ENCODE results near the gene POLR2H. TPM values are rescaled to one million over a fixed set of nuclear protein-coding genes. Genes with fewer than 3 reads are reported as not detected.

The POLR2H gene
- total RNA-seq, 1 experiment from 2014 or later = 156 TPM

- ChIA-PET CTCF (interaction anchor here (0.7 kb wide), 1 partner anchor 182 kb away, joined by 4 read pairs; no protein-coding TSS in a partner anchor), POLR2A (no interaction called here)
- peaks cover 6% of the 10 kb centered on the region for H3K4me1 ChIP-seq (ENCODE audit: control insufficient read depth, insufficient read depth, low read length)
- no peaks in the 10 kb centered on the region for H3K27me3 ChIP-seq (ENCODE audit: control insufficient read depth, insufficient read depth, low read length)
- no TSS peak for BruUV-seq (replicated peaks)
- no peak for DNase-seq (ENCODE audit: low read depth, low spot score)
- no peak for TF ChIP-seq REST (IDR thresholded peaks at IDR 0.05; ENCODE audit: insufficient read depth in 1 of 2, low read depth in 2 of 2, low read length in 1 of 2)
- no peak for TF ChIP-seq SIN3A (IDR thresholded peaks at IDR 0.05; ENCODE audit: borderline replicate concordance, insufficient read depth, low read depth, low read length)
- TF ChIP-seq POLR2AphosphoS5 (IDR thresholded peaks at IDR 0.05; ENCODE audit: low read depth, low read length) = no peak
- no peak for TF ChIP-seq TCF7L2 (IDR thresholded peaks at IDR 0.05; ENCODE audit: low read depth, low read length)
- TF ChIP-seq CTCF (IDR thresholded peaks at IDR 0.05) = no peak
- no peaks in the 10 kb centered on the region for H3K9me3 ChIP-seq (ENCODE audit: control insufficient read depth, insufficient read depth, low read depth, low read length)
- H3K36me3 ChIP-seq (ENCODE audit: control insufficient read depth, insufficient read depth, low read length) = no peaks in the 10 kb centered on the region; the same call in 1 of the 2 replicates
- in situ Hi-C loops (cut with HindIII; ENCODE audit: low pct_unique_long_range_greater_than_20kb, low sequenced_read_pairs) = no loop called here
- intact Hi-C loops (cut with micrococcal nuclease; ENCODE audit: unreplicated experiment) = no loop called here
- no peak for ATAC-seq
- H3K4me3 ChIP-seq (ENCODE audit: low read depth in 2 of 2, low read length in 2 of 2) = no peak overlapping the region
- no peak overlapping the region for H3K27ac ChIP-seq (ENCODE audit: low read length)
Observed at GRCh38 chr3:184358921-184359350, 2.6 kb upstream of the POLR2H start.

GRCh38 chr3:184359610-184360009, 1.9 kb upstream of the POLR2H start:
- no peaks in the 10 kb centered on the region for H3K9me3 ChIP-seq (ENCODE audit: control insufficient read depth, insufficient read depth, low read depth, low read length)
- TF ChIP-seq SIN3A (IDR thresholded peaks at IDR 0.05; ENCODE audit: borderline replicate concordance, insufficient read depth, low read depth, low read length) (no peak), CTCF (IDR thresholded peaks at IDR 0.05) (no peak), TCF7L2 (IDR thresholded peaks at IDR 0.05; ENCODE audit: low read depth, low read length) (no peak), REST (IDR thresholded peaks at IDR 0.05; ENCODE audit: insufficient read depth in 1 of 2, low read depth in 2 of 2, low read length in 1 of 2) (no peak), POLR2AphosphoS5 (IDR thresholded peaks at IDR 0.05; ENCODE audit: low read depth, low read length) (no peak)
- no peaks in the 10 kb centered on the region; the same call in none of the 2 replicates for H3K36me3 ChIP-seq (ENCODE audit: control insufficient read depth, insufficient read depth, low read length)
- DNase-seq (ENCODE audit: low read depth, low spot score) (no peak), ATAC-seq (no peak)
- H3K4me1 ChIP-seq (ENCODE audit: control insufficient read depth, insufficient read depth, low read length) = peaks cover 9% of the 10 kb centered on the region
- no TSS peak for BruUV-seq (replicated peaks)
- in situ Hi-C loops (cut with HindIII; ENCODE audit: low pct_unique_long_range_greater_than_20kb, low sequenced_read_pairs) (no loop called here), intact Hi-C loops (cut with micrococcal nuclease; ENCODE audit: unreplicated experiment) (no loop called here)
- no peak overlapping the region for H3K4me3 ChIP-seq (ENCODE audit: low read depth in 2 of 2, low read length in 2 of 2)
- ChIA-PET CTCF (no interaction called here), POLR2A (no interaction called here)
- H3K27me3 ChIP-seq (ENCODE audit: control insufficient read depth, insufficient read depth, low read length) = no peaks in the 10 kb centered on the region
- no peak overlapping the region for H3K27ac ChIP-seq (ENCODE audit: low read length)

Data from Panc1 (cell line).